ENCODE results near the gene ANK3.

Gene ANK3

GRCh38 chr10:60148266-60148840 lies 241.3 kb downstream of the ANK3 start:
- no peak overlapping the region for H3K27ac ChIP-seq (ENCODE audit: low read length)
- H3K9ac ChIP-seq (ENCODE audit: low read depth, low read length): no peak overlapping the region
- no peaks in the 10 kb centered on the region for H3K27me3 ChIP-seq (ENCODE audit: insufficient read depth, low read length)
- H3K4me1 ChIP-seq (ENCODE audit: insufficient read depth, low read length): no peaks in the 10 kb centered on the region
- no peak overlapping the region for H3K4me3 ChIP-seq (ENCODE audit: low read length)
- H3K9me3 ChIP-seq (ENCODE audit: insufficient read depth, low read depth, low read length): no peaks in the 10 kb centered on the region
- H3K36me3 ChIP-seq (ENCODE audit: insufficient read depth, low read depth, low read length): no peaks in the 10 kb centered on the region

GRCh38 chr10:60147576-60148265 lies 242.0 kb downstream of the ANK3 start:
- Histone ChIP-seq H3K27ac (ENCODE audit: low read length) (no peak overlapping the region), H3K27me3 (ENCODE audit: insufficient read depth, low read length) (no peaks in the 10 kb centered on the region), H3K4me3 (ENCODE audit: low read length) (no peak overlapping the region), H3K4me1 (ENCODE audit: insufficient read depth, low read length) (no peaks in the 10 kb centered on the region), H3K9ac (ENCODE audit: low read depth, low read length) (no peak overlapping the region), H3K36me3 (ENCODE audit: insufficient read depth, low read depth, low read length) (no peaks in the 10 kb centered on the region), H3K9me3 (ENCODE audit: insufficient read depth, low read depth, low read length) (no peaks in the 10 kb centered on the region)

- H3K9ac ChIP-seq (ENCODE audit: low read depth, low read length): no peak overlapping the region
- no peaks in the 10 kb centered on the region for H3K27me3 ChIP-seq (ENCODE audit: insufficient read depth, low read length)
- no peaks in the 10 kb centered on the region for H3K9me3 ChIP-seq (ENCODE audit: insufficient read depth, low read depth, low read length)
These were observed 242.7 kb downstream of the ANK3 start for GRCh38 chr10:60147025-60147424.

GRCh38 chr10:60144099-60144498 lies 245.6 kb downstream of the ANK3 start:
- Histone ChIP-seq H3K9me3 (ENCODE audit: insufficient read depth, low read depth, low read length) (no peaks in the 10 kb centered on the region), H3K36me3 (ENCODE audit: insufficient read depth, low read depth, low read length) (no peaks in the 10 kb centered on the region), H3K27me3 (ENCODE audit: insufficient read depth, low read length) (no peaks in the 10 kb centered on the region), H3K4me3 (ENCODE audit: low read length) (no peak overlapping the region), H3K4me1 (ENCODE audit: insufficient read depth, low read length) (peaks cover 14% of the 10 kb centered on the region), H3K27ac (ENCODE audit: low read length) (no peak overlapping the region), H3K9ac (ENCODE audit: low read depth, low read length) (no peak overlapping the region)

More at GRCh38 chr10:60147025-60147424, 242.7 kb downstream of the ANK3 start:
- H3K4me3 ChIP-seq (ENCODE audit: low read length): no peak overlapping the region
- peaks cover under 1% of the 10 kb centered on the region; the same call in 1 of the 2 replicates for H3K4me1 ChIP-seq (ENCODE audit: insufficient read depth, low read length)
- no peaks in the 10 kb centered on the region for H3K36me3 ChIP-seq (ENCODE audit: insufficient read depth, low read depth, low read length)
- H3K27ac ChIP-seq (ENCODE audit: low read length): no peak overlapping the region

DNA sequence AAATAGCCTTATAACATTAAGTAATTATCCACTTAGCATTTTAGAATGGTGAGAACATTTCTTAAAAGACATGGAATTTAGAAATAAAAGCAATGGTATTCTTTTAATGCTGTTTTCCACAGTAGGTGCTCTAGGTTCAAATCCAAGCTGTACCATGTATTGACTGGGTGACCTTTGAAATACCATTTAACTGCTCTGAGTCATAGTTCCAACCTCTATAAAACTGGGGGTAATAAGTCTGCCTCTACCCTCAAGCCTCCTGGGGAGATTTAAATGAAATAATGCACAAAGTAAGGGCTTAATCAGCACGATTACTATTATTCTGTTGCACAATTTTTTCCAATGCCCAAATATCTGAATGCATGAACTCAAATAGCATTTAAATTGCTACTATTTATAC lies 246.9 kb downstream of the ANK3 start:
- Histone ChIP-seq H3K4me3 (ENCODE audit: low read length) (no peak overlapping the region), H3K9ac (ENCODE audit: low read depth, low read length) (no peak overlapping the region), H3K9me3 (ENCODE audit: insufficient read depth, low read depth, low read length) (no peaks in the 10 kb centered on the region), H3K27me3 (ENCODE audit: insufficient read depth, low read length) (no peaks in the 10 kb centered on the region), H3K27ac (ENCODE audit: low read length) (no peak overlapping the region), H3K36me3 (ENCODE audit: insufficient read depth, low read depth, low read length) (no peaks in the 10 kb centered on the region), H3K4me1 (ENCODE audit: insufficient read depth, low read length) (peaks cover 21% of the 10 kb centered on the region)

GRCh38 chr10:60141896-60142559 lies 247.6 kb downstream of the ANK3 start:
- H3K27me3 ChIP-seq (ENCODE audit: insufficient read depth, low read length): no peaks in the 10 kb centered on the region
- H3K27ac ChIP-seq (ENCODE audit: low read length): no peak overlapping the region

DNA sequence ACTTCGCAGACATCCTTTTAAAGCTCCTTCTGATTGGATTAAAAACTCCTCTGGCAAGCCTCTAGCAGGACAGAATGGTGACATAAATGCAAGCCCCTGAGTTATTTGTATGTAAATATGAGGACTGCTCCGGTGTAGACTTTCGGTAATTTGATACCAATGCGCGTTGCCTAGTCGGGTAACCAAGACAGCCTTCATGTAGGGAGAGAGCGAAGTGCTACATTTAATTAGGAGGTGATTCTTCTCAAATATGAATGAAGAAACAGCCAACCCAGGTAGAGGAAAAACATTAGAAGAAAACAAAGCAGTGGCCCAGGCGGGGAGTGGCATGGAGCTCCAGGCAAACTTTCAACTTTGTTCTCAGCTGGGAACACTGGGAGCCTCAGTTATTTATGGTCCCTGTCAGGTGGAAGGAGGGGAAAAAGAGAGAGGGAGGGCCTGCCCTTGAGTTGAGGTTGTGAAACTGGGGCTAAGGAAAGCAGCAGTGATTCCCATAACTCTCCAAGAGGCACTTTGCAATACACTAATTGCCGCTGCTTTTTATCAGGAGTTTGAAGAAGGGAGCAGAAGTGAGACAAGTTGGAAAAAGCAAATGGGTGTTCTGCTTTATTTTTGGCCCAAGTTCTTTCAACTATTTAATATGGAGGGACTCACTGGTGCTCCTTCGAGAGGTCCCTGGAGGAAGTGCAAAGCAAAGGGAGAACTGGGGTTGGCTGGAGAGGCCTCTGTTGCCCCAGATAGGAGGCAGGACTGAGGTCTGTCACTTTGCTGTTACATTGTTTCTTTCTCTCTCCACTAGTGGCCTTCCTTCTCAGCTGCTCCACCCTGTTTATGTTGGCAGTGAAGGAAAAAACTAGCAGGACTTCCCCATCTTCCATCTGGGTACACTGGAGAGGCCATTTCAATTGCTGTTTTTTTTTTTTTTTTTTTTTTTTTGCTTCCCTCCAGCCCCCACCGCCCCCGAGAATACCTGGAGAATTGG lies 248.7 kb downstream of the ANK3 start:
- Histone ChIP-seq H3K36me3 (ENCODE audit: insufficient read depth, low read depth, low read length) (no peaks in the 10 kb centered on the region), H3K27ac (ENCODE audit: low read length) (peak overlapping the region; percentile 64), H3K9me3 (ENCODE audit: insufficient read depth, low read depth, low read length) (no peaks in the 10 kb centered on the region), H3K27me3 (ENCODE audit: insufficient read depth, low read length) (no peaks in the 10 kb centered on the region), H3K9ac (ENCODE audit: low read depth, low read length) (peak overlapping the region; percentile 88), H3K4me3 (ENCODE audit: low read length) (peak overlapping the region; percentile 87), H3K4me1 (ENCODE audit: insufficient read depth, low read length) (peaks cover 21% of the 10 kb centered on the region)

More at GRCh38 chr10:60141896-60142559, 247.6 kb downstream of the ANK3 start:
- H3K36me3 ChIP-seq (ENCODE audit: insufficient read depth, low read depth, low read length): no peaks in the 10 kb centered on the region
- no peaks in the 10 kb centered on the region for H3K9me3 ChIP-seq (ENCODE audit: insufficient read depth, low read depth, low read length)
- no peak overlapping the region for H3K9ac ChIP-seq (ENCODE audit: low read depth, low read length)
- peak overlapping the region; percentile 87; the same call in 1 of the 2 replicates for H3K4me3 ChIP-seq (ENCODE audit: low read length)
- peaks cover 21% of the 10 kb centered on the region for H3K4me1 ChIP-seq (ENCODE audit: insufficient read depth, low read length)

DNA sequence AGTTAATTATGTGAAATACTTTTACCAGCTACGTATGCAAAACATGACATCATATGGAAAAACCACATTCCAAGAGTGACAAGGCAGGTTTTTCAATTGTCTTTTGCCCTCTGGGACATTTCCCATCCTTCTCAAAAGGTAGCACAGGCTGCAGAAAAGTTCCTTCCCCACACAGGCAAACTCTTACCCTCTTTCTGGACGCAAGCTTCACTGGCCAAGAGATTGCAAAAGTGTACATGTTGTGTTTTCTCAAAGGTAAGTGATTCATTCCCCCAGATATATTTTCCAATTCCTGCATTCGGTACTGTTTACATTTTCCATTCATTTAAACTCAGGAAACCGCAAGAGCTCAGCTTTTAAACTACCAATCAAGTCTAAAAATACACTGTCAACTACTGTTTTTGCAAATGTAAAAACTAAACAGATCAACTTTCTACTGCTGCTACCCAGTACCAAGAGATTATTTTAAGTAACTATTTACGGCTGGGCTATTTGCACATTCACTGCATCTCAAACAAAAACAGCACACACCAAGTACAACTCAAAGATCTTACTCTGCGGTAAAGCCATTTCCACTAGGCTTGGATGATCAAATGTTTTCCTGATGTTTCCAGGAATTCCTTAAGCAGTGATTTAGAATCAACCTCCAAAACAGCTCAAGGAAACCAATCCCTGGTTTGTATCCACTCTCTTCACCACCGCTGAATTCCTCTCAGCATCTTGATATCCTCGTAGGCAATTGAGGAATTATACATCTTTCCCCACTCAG lies 249.7 kb downstream of the ANK3 start:
- Histone ChIP-seq H3K9ac (ENCODE audit: low read depth, low read length) (peak overlapping the region; percentile 88), H3K9me3 (ENCODE audit: insufficient read depth, low read depth, low read length) (no peaks in the 10 kb centered on the region), H3K4me3 (ENCODE audit: low read length) (peak overlapping the region; percentile 87), H3K27ac (ENCODE audit: low read length) (peak overlapping the region; percentile 44), H3K4me1 (ENCODE audit: insufficient read depth, low read length) (peaks cover 21% of the 10 kb centered on the region), H3K27me3 (ENCODE audit: insufficient read depth, low read length) (no peaks in the 10 kb centered on the region), H3K36me3 (ENCODE audit: insufficient read depth, low read depth, low read length) (peaks cover 9% of the 10 kb centered on the region; the same call in 1 of the 2 replicates)

DNA sequence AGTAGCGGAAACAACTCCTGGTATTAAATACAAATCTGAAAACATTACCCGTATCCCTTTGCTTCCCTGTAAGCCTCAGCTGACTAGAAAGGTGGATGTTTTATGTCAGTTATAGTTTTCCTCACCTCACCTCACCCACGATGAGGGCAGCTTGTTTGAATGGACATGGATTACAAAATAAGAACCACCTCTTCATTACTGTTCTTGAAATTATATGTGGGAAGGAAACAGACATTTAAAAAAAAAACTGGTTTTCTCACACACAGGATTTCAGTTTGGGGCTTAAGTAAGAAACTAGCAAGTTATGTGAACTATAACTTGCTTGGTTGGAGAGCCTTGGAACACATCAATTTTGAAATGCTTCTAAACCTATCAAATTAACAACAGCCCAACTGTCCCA lies 250.4 kb downstream of the ANK3 start:
- H3K9ac ChIP-seq (ENCODE audit: low read depth, low read length): peak overlapping the region; percentile 88
- no peaks in the 10 kb centered on the region for H3K9me3 ChIP-seq (ENCODE audit: insufficient read depth, low read depth, low read length)
- peaks cover 11% of the 10 kb centered on the region for H3K36me3 ChIP-seq (ENCODE audit: insufficient read depth, low read depth, low read length)
- H3K4me3 ChIP-seq (ENCODE audit: low read length): peak overlapping the region; percentile 87
- H3K27me3 ChIP-seq (ENCODE audit: insufficient read depth, low read length): no peaks in the 10 kb centered on the region
- peak overlapping the region; percentile 16 for H3K27ac ChIP-seq (ENCODE audit: low read length)
- H3K4me1 ChIP-seq (ENCODE audit: insufficient read depth, low read length): peaks cover 21% of the 10 kb centered on the region

GRCh38 chr10:60138842-60139241 lies 250.8 kb downstream of the ANK3 start:
- H3K27ac ChIP-seq (ENCODE audit: low read length): peak overlapping the region; percentile 16
- no peaks in the 10 kb centered on the region for H3K27me3 ChIP-seq (ENCODE audit: insufficient read depth, low read length)
- H3K4me3 ChIP-seq (ENCODE audit: low read length): peak overlapping the region; percentile 87
- H3K4me1 ChIP-seq (ENCODE audit: insufficient read depth, low read length): peaks cover 21% of the 10 kb centered on the region
- peaks cover 15% of the 10 kb centered on the region for H3K36me3 ChIP-seq (ENCODE audit: insufficient read depth, low read depth, low read length)
- peak overlapping the region; percentile 88 for H3K9ac ChIP-seq (ENCODE audit: low read depth, low read length)
- no peaks in the 10 kb centered on the region for H3K9me3 ChIP-seq (ENCODE audit: insufficient read depth, low read depth, low read length)
